ENCODE measurements around the gene GSE1. TPM values are rescaled to one million over a fixed set of nuclear protein-coding genes. Genes with fewer than 3 reads are reported as not detected.
A peak's percentile ranks its signal among the peaks of the same experiment; 100 is the strongest.

Gene GSE1
- total RNA-seq, 1 donor from 2014 or later, result 12.9 TPM

- peaks cover 39% of the 10 kb centered on the region for H3K36me3 ChIP-seq (ENCODE audit: control insufficient read depth, insufficient read depth, low read length)
- no peak for TF ChIP-seq CTCF (IDR thresholded peaks at IDR 0.05; ENCODE audit: insufficient read depth, low read length, severe bottlenecking)
- no peaks in the 10 kb centered on the region for H3K27me3 ChIP-seq (ENCODE audit: control insufficient read depth, insufficient read depth, low read length)
- FAIRE-seq (no peak), DNase-seq (ENCODE audit: low read depth) (no peak)
- no peak overlapping the region for H3K4me3 ChIP-seq (ENCODE audit: low read depth, low read length)
Measured at GRCh38 chr16:85650844-85651628, 37.9 kb downstream of the GSE1 start.

GRCh38 chr16:85651629-85652430 lies 38.7 kb downstream of the GSE1 start:
- DNase-seq (ENCODE audit: low read depth) (no peak), FAIRE-seq (no peak)
- Histone ChIP-seq H3K4me3 (ENCODE audit: low read depth, low read length) (no peak overlapping the region), H3K27me3 (ENCODE audit: control insufficient read depth, insufficient read depth, low read length) (no peaks in the 10 kb centered on the region), H3K36me3 (ENCODE audit: control insufficient read depth, insufficient read depth, low read length) (peaks cover 46% of the 10 kb centered on the region)
- TF ChIP-seq CTCF (IDR thresholded peaks at IDR 0.05; ENCODE audit: insufficient read depth, low read length, severe bottlenecking), result no peak

GRCh38 chr16:85652431-85653221 lies 39.5 kb downstream of the GSE1 start:
- FAIRE-seq, result no peak
- Histone ChIP-seq H3K27me3 (ENCODE audit: control insufficient read depth, insufficient read depth, low read length) (no peaks in the 10 kb centered on the region), H3K4me3 (ENCODE audit: low read depth, low read length) (no peak overlapping the region), H3K36me3 (ENCODE audit: control insufficient read depth, insufficient read depth, low read length) (peaks cover 50% of the 10 kb centered on the region)
- TF ChIP-seq CTCF (IDR thresholded peaks at IDR 0.05; ENCODE audit: insufficient read depth, low read length, severe bottlenecking), result no peak
- peak; percentile 7 for DNase-seq (ENCODE audit: low read depth)

GRCh38 chr16:85653290-85653891 lies 40.3 kb downstream of the GSE1 start:
- DNase-seq (ENCODE audit: low read depth) (no peak), FAIRE-seq (no peak)
- Histone ChIP-seq H3K27me3 (ENCODE audit: control insufficient read depth, insufficient read depth, low read length) (no peaks in the 10 kb centered on the region), H3K36me3 (ENCODE audit: control insufficient read depth, insufficient read depth, low read length) (peaks cover 49% of the 10 kb centered on the region), H3K4me3 (ENCODE audit: low read depth, low read length) (no peak overlapping the region)
- no peak for TF ChIP-seq CTCF (IDR thresholded peaks at IDR 0.05; ENCODE audit: insufficient read depth, low read length, severe bottlenecking)

- no peaks in the 10 kb centered on the region for H3K27me3 ChIP-seq (ENCODE audit: control insufficient read depth, insufficient read depth, low read length)
- FAIRE-seq (no peak), DNase-seq (ENCODE audit: low read depth) (no peak)
- peaks cover 45% of the 10 kb centered on the region for H3K36me3 ChIP-seq (ENCODE audit: control insufficient read depth, insufficient read depth, low read length)
- no peak overlapping the region for H3K4me3 ChIP-seq (ENCODE audit: low read depth, low read length)
- no peak for TF ChIP-seq CTCF (IDR thresholded peaks at IDR 0.05; ENCODE audit: insufficient read depth, low read length, severe bottlenecking)
Measured at GRCh38 chr16:85654251-85655095, 41.4 kb downstream of the GSE1 start.
